Endothelial cell of umbilical vein (primary cell): Measurements from ENCODE around the gene TBC1D4. TPM values are rescaled to one million over a fixed set of nuclear protein-coding genes. Genes with fewer than 3 reads are reported as not detected.

Experiments
- BruUV-seq: library from RNA; stranded (reverse); fragments of 400-500 nt; replicated peaks from 2 replicates; lab custom pipeline; 2021; lab: Mats Ljungman, UMichigan
- CTCF ChIA-PET: fragments of 300-600, 350-600 bp; sonication (Branson Sonifier 250); formaldehyde crosslinking; loops from one replicate; lab custom pipeline; 2021; ENCODE audit warnings: antibody characterized with exemption, inconsistent platforms; lab: Charles Lee
- POLR2A ChIA-PET: fragments of 300-600, 350-600 bp; sonication (Branson Sonifier 250); formaldehyde crosslinking; loops from one replicate; lab custom pipeline; 2021; ENCODE audit warnings: antibody characterized with exemption, inconsistent platforms; lab: Charles Lee
- DNase-seq: peaks from one replicate; pipeline ENCODE4 v3.0.0-alpha.2; 2011; ENCODE audit warnings: low read depth, low spot score
- FAIRE-seq: peaks from 2 replicates; lab custom pipeline; 2011; peaks lifted over from hg19 to GRCh38; lab: Jason Lieb, UNC
- H2AFZ ChIP-seq: 2 replicates; pipeline ENCODE4 v1.6.0; 2012; ENCODE audit warnings: low read depth, low read length, control low read depth, inconsistent platforms
- H3K27ac ChIP-seq: 2 replicates; pipeline ENCODE4 v1.5.1; 2011; ENCODE audit warnings: low read depth, mild to moderate bottlenecking, control low read depth, low read length, moderate library complexity; ENCODE audit not compliant: insufficient read depth
- H3K27me3 ChIP-seq, 2 experiments: 2 replicates each; pipeline versions ENCODE4 v1.6.0 to v1.6.1; 2011; ENCODE audit warnings: low read length in 2 of 2, mixed read lengths in 1 of 2; ENCODE audit not compliant: control insufficient read depth in 2 of 2, insufficient read depth in 2 of 2
- H3K36me3 ChIP-seq, 2 experiments: 2 replicates in 1 of 2; 3 replicates in 1 of 2; pipeline ENCODE4 v1.5.1; 2011; ENCODE audit warnings: low read length in 2 of 2, mild to moderate bottlenecking in 1 of 2, moderate library complexity in 1 of 2; ENCODE audit not compliant: control insufficient read depth in 2 of 2, insufficient read depth in 2 of 2; ENCODE audit errors: extremely low read depth in 1 of 2
- H3K4me1 ChIP-seq: 3 replicates; pipeline ENCODE4 v1.5.1; 2011; ENCODE audit warnings: mild to moderate bottlenecking, low read length; ENCODE audit not compliant: control insufficient read depth, insufficient read depth; ENCODE audit errors: extremely low read depth
- H3K4me2 ChIP-seq: 2 replicates; pipeline ENCODE4 v1.6.1; 2011; ENCODE audit warnings: low read length, control low read depth, mixed read lengths; ENCODE audit not compliant: insufficient read depth
- H3K4me3 ChIP-seq, 3 experiments: fragments of 200-600 bp in 1 of 3; sonication (generic), shearing (Covaris generic) in 1 of 3; replicated peaks in 1 of 3; 2 replicates each; pipeline ENCODE4 v1.5.1; 2011 to 2016; ENCODE audit warnings: control low read depth in 3 of 3, low read length in 3 of 3, mild to moderate bottlenecking in 2 of 3, inconsistent platforms in 1 of 3, low read depth in 1 of 3, moderate library complexity in 1 of 3; ENCODE audit not compliant: insufficient read depth in 1 of 3
- H3K79me2 ChIP-seq: 2 replicates; pipeline ENCODE4 v1.6.0; 2012; ENCODE audit warnings: low read length, inconsistent platforms; ENCODE audit not compliant: control insufficient read depth, insufficient read depth
- H3K9ac ChIP-seq: replicated peaks from 2 replicates; pipeline ENCODE3; 2011; ENCODE audit warnings: low read length, control low read depth; ENCODE audit not compliant: insufficient read depth; ENCODE audit errors: extremely low read depth
- H3K9me1 ChIP-seq: replicated peaks from 3 replicates; pipeline ENCODE4 v1.6.0; 2011; ENCODE audit warnings: mild to moderate bottlenecking, low read length; ENCODE audit not compliant: control insufficient read depth, insufficient read depth; ENCODE audit errors: extremely low read depth
- H3K9me3 ChIP-seq: replicated peaks from 2 replicates; pipeline ENCODE4 v1.5.1; 2012; ENCODE audit warnings: low read length, inconsistent platforms; ENCODE audit not compliant: control insufficient read depth, insufficient read depth
- H4K20me1 ChIP-seq: replicated peaks from 2 replicates; pipeline ENCODE3; 2011; ENCODE audit warnings: mild to moderate bottlenecking, low read length; ENCODE audit not compliant: control insufficient read depth, insufficient read depth; ENCODE audit errors: extremely low read depth
- CTCF ChIP-seq, 2 donors: IDR thresholded peaks; 1 replicate in 1 of 2; 2 replicates in 1 of 2; pipeline ENCODE4 v1.5.1; 2011; ENCODE audit warnings: low read length in 2 of 2, mild to moderate bottlenecking in 2 of 2, moderate library complexity in 2 of 2, control low read depth in 1 of 2, inconsistent platforms in 1 of 2, low read depth in 1 of 2; ENCODE audit not compliant: insufficient read depth in 1 of 2; ENCODE audit errors: extremely low read depth in 1 of 2
- EZH2 ChIP-seq: IDR thresholded peaks from 2 replicates; pipeline ENCODE4 v1.6.1; 2012; ENCODE audit warnings: borderline replicate concordance, low read depth, mild to moderate bottlenecking, moderate library complexity, low read length, inconsistent platforms; ENCODE audit not compliant: severe bottlenecking
- FOS ChIP-seq: IDR thresholded peaks from 2 replicates; pipeline ENCODE4 v1.6.1; 2011; ENCODE audit warnings: mild to moderate bottlenecking, low read length, moderate library complexity, borderline replicate concordance; ENCODE audit not compliant: insufficient read depth
- GATA2 ChIP-seq: IDR thresholded peaks from 2 replicates; pipeline ENCODE4 v1.7.0; 2011; ENCODE audit warnings: low read depth, mild to moderate bottlenecking, moderate library complexity, mixed read lengths, low read length; ENCODE audit not compliant: insufficient read length, insufficient read depth
- JUN ChIP-seq: IDR thresholded peaks from 2 replicates; pipeline ENCODE4 v1.6.1; 2011; ENCODE audit warnings: borderline replicate concordance, low read depth; ENCODE audit not compliant: insufficient read length, insufficient read depth
- MAX ChIP-seq: IDR thresholded peaks from 2 replicates; pipeline ENCODE4 v1.6.1; 2011; ENCODE audit not compliant: insufficient read depth, insufficient read length
- MYC ChIP-seq: IDR thresholded peaks from one replicate; pipeline ENCODE4 v1.6.1; 2011; ENCODE audit warnings: mild to moderate bottlenecking, low read depth, low read length
- POLR2A ChIP-seq: IDR thresholded peaks from 2 replicates; pipeline ENCODE4 v1.6.1; 2012; ENCODE audit warnings: low read depth, mild to moderate bottlenecking, control low read depth, low read length
- POLR2AphosphoS5 ChIP-seq: IDR thresholded peaks from 2 replicates; pipeline ENCODE4 v1.6.1; 2012; ENCODE audit warnings: low read depth, mild to moderate bottlenecking, control low read depth, low read length, moderate library complexity; ENCODE audit not compliant: insufficient read depth
- dilution Hi-C: fragments of 300-500 bp; cut with MboI; formaldehyde crosslinking; loops from one replicate; pipeline ENCODE4 v1.15.0; 2019; ENCODE audit warnings: low sequenced_read_pairs; ENCODE audit not compliant: extremely low pct_ligation_motif_present
- intact Hi-C: fragments of 100-400 bp; cut with micrococcal nuclease; formaldehyde crosslinking; loops from one replicate; pipeline ENCODE4 v1.10.0; 2022
- polyA plus RNA-seq, 4 experiments: library from polyadenylated mRNA; depleted of rRNA in 3 of 4; stranded (reverse) in 3 of 4; unstranded in 1 of 4; fragments of >200 nt; gene quantifications; 2 replicates each; pipeline versions ENCODE4 v1.2.1 to v1.2.3, GENCODE V29; 2011 to 2012; ENCODE audit warnings: missing spikeins in 1 of 4
- total RNA-seq: library from RNA; stranded (reverse); gene quantifications from 2 replicates; pipeline ENCODE4 v1.2.3, GENCODE V29; 2021

Gene TBC1D4
- total and polyA plus RNA-seq, 2 donors (not counting 3 experiments of a cell fraction or from before 2014, with no cell fraction given), result 58.3 to 81.0 TPM

GRCh38 chr13:75440100-75440499 is 41.9 kb downstream of the TBC1D4 start:
- Histone ChIP-seq H3K36me3 (no peaks in the 10 kb centered on the region), H3K4me3 (no peak overlapping the region), H3K27me3 (no peaks in the 10 kb centered on the region), H3K9ac (no peak overlapping the region), H3K9me3 (no peaks in the 10 kb centered on the region), H2AFZ (no peak overlapping the region), H3K9me1 (no peaks in the 10 kb centered on the region), H3K4me1 (peaks cover 2% of the 10 kb centered on the region), H3K27ac (no peak overlapping the region), H3K79me2 (peaks cover 2% of the 10 kb centered on the region), H4K20me1 (no peaks in the 10 kb centered on the region), H3K4me2 (no peak overlapping the region)
- POLR2A ChIA-PET, result no interaction called here
- DNase-seq (no peak), FAIRE-seq (no peak)
- no TSS peak for BruUV-seq
- no peak for TF ChIP-seq EZH2
- TF ChIP-seq GATA2, result no peak
- TF ChIP-seq POLR2A, result no peak
- no peak for TF ChIP-seq POLR2AphosphoS5
- no peak for TF ChIP-seq MYC
- TF ChIP-seq CTCF (IDR thresholded peaks at IDR 0.05; ENCODE audit: extremely low read depth in 1 of 2, insufficient read depth in 1 of 2, low read depth in 1 of 2, low read length in 2 of 2), result no peak
- no peak for TF ChIP-seq FOS
- TF ChIP-seq JUN, result no peak
- TF ChIP-seq MAX, result no peak
- CTCF ChIA-PET, result interaction anchor here (3.0 kb wide), 1 partner anchor 42 kb away, joined by 16 read pairs; the partner anchor contains the start of gene TBC1D4
- intact Hi-C loops (no loop called here), dilution Hi-C loops (no loop called here)
